ENCODE results near the gene MAP2. TPM values are rescaled to one million over a fixed set of nuclear protein-coding genes. Genes with fewer than 3 reads are reported as not detected.
A peak's percentile ranks its signal among the peaks of the same experiment; 100 is the strongest.

MAP2 gene
- total RNA-seq, 1 donor, result 2.2 TPM

GRCh38 chr2:209469481-209469880, 45.6 kb downstream of the MAP2 start:
- H3K4me2 ChIP-seq (ENCODE audit: insufficient read depth, low read length), result no peak overlapping the region
- H3K4me3 ChIP-seq (ENCODE audit: insufficient read depth, low read length), result no peak overlapping the region
- H3K79me2 ChIP-seq (ENCODE audit: insufficient read depth, low read length), result no peaks in the 10 kb centered on the region
- H3K27me3 ChIP-seq (ENCODE audit: insufficient read depth, low read length), result no peaks in the 10 kb centered on the region
- H3K27ac ChIP-seq (ENCODE audit: low read depth, low read length), result no peak overlapping the region
- H3K36me3 ChIP-seq (ENCODE audit: insufficient read depth, low read length), result no peaks in the 10 kb centered on the region
- no peak for TF ChIP-seq CTCF (IDR thresholded peaks at IDR 0.05; ENCODE audit: extremely low read depth, low read depth, low read length)
- H3K4me1 ChIP-seq (ENCODE audit: insufficient read depth, low read length), result peaks cover 32% of the 10 kb centered on the region
- H2AFZ ChIP-seq (ENCODE audit: low read length), result no peak overlapping the region
- no peak for DNase-seq (ENCODE audit: insufficient read length, low spot score, missing footprints)
- no peaks in the 10 kb centered on the region for H3K9me3 ChIP-seq (ENCODE audit: low read depth, low read length)
- no peaks in the 10 kb centered on the region for H4K20me1 ChIP-seq (ENCODE audit: insufficient read depth, low read length)

GRCh38 chr2:209470466-209470865, 46.6 kb downstream of the MAP2 start:
- no peak for DNase-seq (ENCODE audit: insufficient read length, low spot score, missing footprints)

GRCh38 chr2:209471037-209471436, 47.2 kb downstream of the MAP2 start:
- no peak for TF ChIP-seq CTCF (IDR thresholded peaks at IDR 0.05; ENCODE audit: extremely low read depth, low read depth, low read length)
- no peaks in the 10 kb centered on the region for H3K9me3 ChIP-seq (ENCODE audit: low read depth, low read length)
- peak overlapping the region; percentile 11 for H2AFZ ChIP-seq (ENCODE audit: low read length)
- DNase-seq (ENCODE audit: insufficient read length, low spot score, missing footprints), result no peak
- no peak overlapping the region for H3K27ac ChIP-seq (ENCODE audit: low read depth, low read length)
- no peaks in the 10 kb centered on the region for H3K79me2 ChIP-seq (ENCODE audit: insufficient read depth, low read length)
- H3K36me3 ChIP-seq (ENCODE audit: insufficient read depth, low read length), result no peaks in the 10 kb centered on the region
- no peaks in the 10 kb centered on the region for H4K20me1 ChIP-seq (ENCODE audit: insufficient read depth, low read length)
- H3K4me2 ChIP-seq (ENCODE audit: insufficient read depth, low read length), result no peak overlapping the region
- H3K27me3 ChIP-seq (ENCODE audit: insufficient read depth, low read length), result no peaks in the 10 kb centered on the region
- H3K4me1 ChIP-seq (ENCODE audit: insufficient read depth, low read length), result peaks cover 32% of the 10 kb centered on the region
- no peak overlapping the region for H3K4me3 ChIP-seq (ENCODE audit: insufficient read depth, low read length)

More at GRCh38 chr2:209470466-209470865, 46.6 kb downstream of the MAP2 start:
- H3K36me3 ChIP-seq (ENCODE audit: insufficient read depth, low read length), result no peaks in the 10 kb centered on the region
- no peak for TF ChIP-seq CTCF (IDR thresholded peaks at IDR 0.05; ENCODE audit: extremely low read depth, low read depth, low read length)
- no peaks in the 10 kb centered on the region for H3K9me3 ChIP-seq (ENCODE audit: low read depth, low read length)
- H3K27me3 ChIP-seq (ENCODE audit: insufficient read depth, low read length), result no peaks in the 10 kb centered on the region
- H3K4me2 ChIP-seq (ENCODE audit: insufficient read depth, low read length), result no peak overlapping the region
- no peak overlapping the region for H3K27ac ChIP-seq (ENCODE audit: low read depth, low read length)
- H3K79me2 ChIP-seq (ENCODE audit: insufficient read depth, low read length), result no peaks in the 10 kb centered on the region
- H2AFZ ChIP-seq (ENCODE audit: low read length), result no peak overlapping the region
- H3K4me1 ChIP-seq (ENCODE audit: insufficient read depth, low read length), result peaks cover 32% of the 10 kb centered on the region
- no peaks in the 10 kb centered on the region for H4K20me1 ChIP-seq (ENCODE audit: insufficient read depth, low read length)
- H3K4me3 ChIP-seq (ENCODE audit: insufficient read depth, low read length), result no peak overlapping the region

- Histone ChIP-seq H3K27ac (ENCODE audit: low read depth, low read length) (peak overlapping the region; percentile 78), H2AFZ (ENCODE audit: low read length) (peak overlapping the region; percentile 1), H3K79me2 (ENCODE audit: insufficient read depth, low read length) (no peaks in the 10 kb centered on the region), H3K9me3 (ENCODE audit: low read depth, low read length) (no peaks in the 10 kb centered on the region), H3K4me1 (ENCODE audit: insufficient read depth, low read length) (peaks cover 39% of the 10 kb centered on the region), H4K20me1 (ENCODE audit: insufficient read depth, low read length) (no peaks in the 10 kb centered on the region), H3K4me3 (ENCODE audit: insufficient read depth, low read length) (no peak overlapping the region), H3K36me3 (ENCODE audit: insufficient read depth, low read length) (no peaks in the 10 kb centered on the region), H3K27me3 (ENCODE audit: insufficient read depth, low read length) (no peaks in the 10 kb centered on the region), H3K4me2 (ENCODE audit: insufficient read depth, low read length) (peak overlapping the region; percentile 30)
- TF ChIP-seq CTCF (IDR thresholded peaks at IDR 0.05; ENCODE audit: extremely low read depth, low read depth, low read length), result no peak
- peak; percentile 66 for DNase-seq (ENCODE audit: insufficient read length, low spot score, missing footprints)
These were observed 48.4 kb downstream of the MAP2 start for GRCh38 chr2:209472112-209472832.
